Purkinje cell (primary cell): ENCODE results near the gene HNRNPM. TPM values are rescaled to one million over a fixed set of nuclear protein-coding genes. Genes with fewer than 3 reads are reported as not detected.

Experiments
- polyA plus RNA-seq: library from polyadenylated mRNA; unstranded; fragments of >200 nt; fragmentation: Nextera tagmentation; gene quantifications from 2 replicates; pipeline ENCODE4 v1.2.1, GENCODE V29; 2014

Gene HNRNPM, protein sequence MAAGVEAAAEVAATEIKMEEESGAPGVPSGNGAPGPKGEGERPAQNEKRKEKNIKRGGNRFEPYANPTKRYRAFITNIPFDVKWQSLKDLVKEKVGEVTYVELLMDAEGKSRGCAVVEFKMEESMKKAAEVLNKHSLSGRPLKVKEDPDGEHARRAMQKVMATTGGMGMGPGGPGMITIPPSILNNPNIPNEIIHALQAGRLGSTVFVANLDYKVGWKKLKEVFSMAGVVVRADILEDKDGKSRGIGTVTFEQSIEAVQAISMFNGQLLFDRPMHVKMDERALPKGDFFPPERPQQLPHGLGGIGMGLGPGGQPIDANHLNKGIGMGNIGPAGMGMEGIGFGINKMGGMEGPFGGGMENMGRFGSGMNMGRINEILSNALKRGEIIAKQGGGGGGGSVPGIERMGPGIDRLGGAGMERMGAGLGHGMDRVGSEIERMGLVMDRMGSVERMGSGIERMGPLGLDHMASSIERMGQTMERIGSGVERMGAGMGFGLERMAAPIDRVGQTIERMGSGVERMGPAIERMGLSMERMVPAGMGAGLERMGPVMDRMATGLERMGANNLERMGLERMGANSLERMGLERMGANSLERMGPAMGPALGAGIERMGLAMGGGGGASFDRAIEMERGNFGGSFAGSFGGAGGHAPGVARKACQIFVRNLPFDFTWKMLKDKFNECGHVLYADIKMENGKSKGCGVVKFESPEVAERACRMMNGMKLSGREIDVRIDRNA
- 13.6 and 16.2 TPM in 2 replicates for polyA plus RNA-seq

DNA sequence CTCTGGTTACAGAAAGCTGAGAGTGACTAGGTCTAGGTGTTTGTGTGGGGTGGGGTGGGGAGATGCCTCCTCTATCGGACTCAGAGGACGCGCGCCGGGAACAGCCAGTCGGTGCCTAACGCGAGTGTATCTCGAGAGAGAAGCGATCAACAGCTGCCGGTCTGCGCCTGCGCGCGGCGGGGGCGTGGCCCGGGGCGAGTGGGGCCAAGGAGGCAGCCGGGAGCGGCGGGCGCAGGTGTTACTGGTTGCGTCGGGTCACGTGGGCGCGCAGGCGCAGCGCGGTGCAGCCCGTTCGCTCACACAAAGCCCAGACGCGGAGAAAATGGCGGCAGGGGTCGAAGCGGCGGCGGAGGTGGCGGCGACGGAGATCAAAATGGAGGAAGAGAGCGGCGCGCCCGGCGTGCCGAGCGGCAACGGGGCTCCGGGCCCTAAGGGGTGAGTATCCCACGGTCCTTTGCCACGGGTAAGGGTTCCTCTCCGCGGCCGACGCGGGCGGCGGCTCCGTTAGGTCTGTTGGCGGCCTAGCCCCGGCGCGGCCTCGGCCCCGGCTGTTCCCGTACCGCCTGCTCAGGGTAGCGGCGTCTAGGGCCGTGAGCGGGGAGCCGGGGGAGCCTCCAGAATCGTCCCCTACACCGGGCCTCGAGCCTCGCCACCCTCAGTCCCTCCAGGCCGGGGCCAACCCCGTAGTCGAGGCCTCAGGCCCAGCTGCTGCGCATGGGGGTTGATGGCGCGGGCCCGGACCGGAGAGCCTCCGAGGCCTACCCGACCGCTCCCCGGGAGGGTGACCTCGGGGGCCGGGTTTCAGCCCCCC is at the start of gene HNRNPM:
HNRNPM (plus strand) TSS at position 299 of the 811 bp plus-strand sequence; CDS start at position 323, 24 bp downstream.

DNA sequence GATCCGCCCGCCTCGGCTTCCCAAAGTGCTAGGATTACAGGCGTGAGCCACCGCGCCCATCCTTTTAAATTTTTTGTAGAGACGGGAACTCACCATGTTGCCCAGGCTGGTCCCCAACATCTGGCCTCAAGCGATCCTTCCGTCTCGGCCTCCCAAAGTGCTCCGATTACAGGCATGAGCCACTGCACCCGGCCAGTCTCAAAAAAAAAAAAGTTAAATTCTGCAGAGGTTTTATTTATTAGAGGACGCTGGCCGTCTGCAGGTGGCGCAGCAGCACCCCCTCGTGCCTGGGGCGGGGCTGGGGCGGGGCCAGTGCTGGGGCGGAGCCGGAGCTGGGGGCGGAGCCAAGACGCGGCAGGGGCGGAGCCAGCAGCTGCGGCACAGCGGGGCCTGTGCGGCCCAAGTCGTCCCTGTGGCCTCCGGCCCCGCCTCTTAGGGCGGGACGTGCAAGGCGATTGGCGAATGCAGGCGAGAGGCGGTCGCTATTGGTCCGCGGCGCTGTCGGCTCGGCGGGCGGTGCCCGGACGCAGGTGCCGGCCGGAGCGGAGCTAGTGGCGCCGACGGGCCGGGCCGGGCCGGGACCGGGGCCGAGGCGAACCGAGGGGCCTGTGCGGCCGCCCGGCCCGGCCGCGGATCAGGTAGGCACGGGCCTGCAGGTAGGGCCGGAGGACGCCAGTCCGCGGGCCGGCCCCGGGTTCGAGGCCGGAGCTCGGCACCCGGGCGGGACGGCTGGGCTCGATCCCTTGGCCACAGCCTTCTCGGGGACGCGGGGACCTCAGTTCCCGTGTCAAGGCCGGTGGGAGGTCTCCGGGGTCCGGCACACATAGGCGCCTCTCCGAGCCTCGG is 31.8 kb upstream of the HNRNPM start, which contains the start of gene MARCHF2:
MARCHF2 (plus strand) TSS at position 523 of the 846 bp plus-strand sequence. CDS start 8,536 bp downstream, outside the sequence.

DNA sequence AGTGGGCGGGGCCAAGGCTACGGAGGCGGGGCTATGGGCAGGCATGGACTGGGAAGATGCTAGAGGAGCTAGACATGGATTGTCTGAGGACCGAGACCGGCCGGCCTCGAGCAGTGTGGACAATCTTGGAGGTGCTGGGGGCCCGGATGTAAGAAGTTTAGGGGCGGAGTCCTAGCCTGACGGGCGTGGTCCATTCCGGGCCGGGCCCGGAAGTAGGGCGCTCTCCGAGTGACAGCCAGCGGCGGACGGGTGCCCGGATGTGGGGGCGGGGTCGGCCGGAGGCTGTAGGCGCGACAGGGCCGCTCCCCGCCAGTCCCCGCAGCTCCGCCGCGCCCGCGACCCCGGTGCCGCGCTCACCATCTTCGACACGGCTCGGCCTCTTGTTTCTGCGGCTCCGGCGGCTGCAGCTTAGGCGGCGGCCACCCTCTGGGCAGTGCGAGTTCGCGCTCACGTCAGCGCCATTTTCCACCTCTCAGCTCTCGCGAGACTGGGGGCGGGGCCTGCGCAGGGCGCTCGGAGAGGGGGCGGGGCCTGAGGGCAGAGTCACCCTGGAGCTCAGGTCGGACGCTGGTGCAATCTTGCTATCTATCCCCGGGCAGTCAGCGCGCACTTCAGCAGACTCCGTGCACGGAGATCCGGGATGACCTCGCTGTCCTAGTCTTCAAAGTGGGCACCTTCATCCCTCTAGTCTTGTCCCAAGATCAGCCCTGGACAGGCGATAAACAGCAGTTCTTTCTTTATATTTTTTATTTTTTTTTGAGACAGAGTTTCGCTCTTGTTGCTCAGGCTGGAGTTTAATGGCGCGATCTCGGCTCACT is 69.1 kb downstream of the HNRNPM start, which contains the start of gene ZNF414:
ZNF414 (minus strand) TSS at position 481 of the 818 bp plus-strand sequence; CDS start at position 360, 121 bp downstream.

Other genes starting within 250 kb of the HNRNPM start
- gene CERS4, start 235.6 kb upstream of the HNRNPM start, polyA plus RNA-seq, result 1.3 and 3.1 TPM in 2 replicates
- 16.1 and 22.6 TPM in 2 replicates for gene CD320, start 136.6 kb upstream of the HNRNPM start, polyA plus RNA-seq
- 393 and 475 TPM in 2 replicates for gene NDUFA7, start 123.6 kb upstream of the HNRNPM start, polyA plus RNA-seq
- 731 and 808 TPM in 2 replicates for gene RPS28, start 123.5 kb upstream of the HNRNPM start, polyA plus RNA-seq
- gene KANK3, start 101.7 kb upstream of the HNRNPM start, polyA plus RNA-seq, result not detected in 2 replicates
- 1.8 TPM in 1 of 2 replicates, not detected in the other for gene ANGPTL4, start 80.8 kb upstream of the HNRNPM start, polyA plus RNA-seq
- gene RAB11B, start 54.6 kb upstream of the HNRNPM start, polyA plus RNA-seq, result 40.3 and 43.4 TPM in 2 replicates
- gene MARCHF2, start 31.7 kb upstream of the HNRNPM start, polyA plus RNA-seq, result 8.4 and 12.8 TPM in 2 replicates
- not detected in 2 replicates for gene PRAM1, start 57.7 kb downstream of the HNRNPM start, polyA plus RNA-seq
- 0.31 TPM in 1 of 2 replicates, not detected in the other for gene ZNF414, start 69.2 kb downstream of the HNRNPM start, polyA plus RNA-seq
- 0.29 and 1.5 TPM in 2 replicates for gene MYO1F, start 132.5 kb downstream of the HNRNPM start, polyA plus RNA-seq
- gene ADAMTS10, start 165.7 kb downstream of the HNRNPM start, polyA plus RNA-seq, result 0.17 TPM in 1 of 2 replicates, not detected in the other
- gene NFILZ, start 185.7 kb downstream of the HNRNPM start, polyA plus RNA-seq, result not detected in 2 replicates